K562 (cell line): ENCODE results near the gene POLR3GL. TPM values are rescaled to one million over a fixed set of nuclear protein-coding genes. Genes with fewer than 3 reads are reported as not detected.

ENCODE experiments used
- BCLAF1 ChIP-seq, 2 experiments: fragments of 450-650 bp in 1 of 2; IDR thresholded peaks; 2 replicates each; pipeline ENCODE4 v1.6.1; 2011 to 2017; ENCODE audit warnings: low read depth in 2 of 2, antibody characterized with exemption in 1 of 2, borderline replicate concordance in 1 of 2, low read length in 1 of 2, mild to moderate bottlenecking in 1 of 2, mixed read lengths in 1 of 2; ENCODE audit not compliant: control insufficient read depth in 1 of 2
- MCM5 ChIP-seq: fragments of 450-650 bp; IDR thresholded peaks from 2 replicates; pipeline ENCODE4 v1.6.1; 2016; ENCODE audit warnings: low read depth
- PBX2 ChIP-seq, 2 experiments: IDR thresholded peaks in 1 of 2; conservative IDR thresholded peaks in 1 of 2; 2 replicates each; pipeline ENCODE4 v1.6.1; 2016; ENCODE audit warnings: low read depth in 2 of 2, mild to moderate bottlenecking in 1 of 2, missing compliant biosample characterization in 1 of 2, missing genetic modification characterization in 1 of 2, moderate library complexity in 1 of 2
- PHF20 ChIP-seq: fragments of 450-650 bp; IDR thresholded peaks from 2 replicates; pipeline ENCODE4 v1.6.1; 2018; ENCODE audit not compliant: partially characterized antibody
- SMARCA4 ChIP-seq: fragments of 450-650 bp; IDR thresholded peaks from 2 replicates; pipeline ENCODE4 v1.6.1; 2016
- SRSF9 ChIP-seq: fragments of 200-400 bp; formaldehyde crosslinking; IDR thresholded peaks from 2 replicates; pipeline ENCODE4 v1.6.1; 2017; ENCODE audit warnings: low read depth, low read length, borderline replicate concordance
- TRIM25 ChIP-seq: fragments of 450-650 bp; IDR thresholded peaks from 2 replicates; pipeline ENCODE4 v1.7.0; 2016; ENCODE audit warnings: borderline replicate concordance
- ZNF121 ChIP-seq: sonication (generic); formaldehyde crosslinking; conservative IDR thresholded peaks from 2 replicates; pipeline ENCODE4 v1.8.0; 2022; ENCODE audit warnings: missing genetic modification reagents
- ZNF324 ChIP-seq: fragments of 250-450 bp; sonication (Bioruptor Pico); IDR thresholded peaks from 2 replicates; pipeline ENCODE4 v1.4.0; 2020; ENCODE audit warnings: mild to moderate bottlenecking
- ZNF668 ChIP-seq: fragments of 250-450 bp; sonication (Bioruptor Pico); IDR thresholded peaks from 2 replicates; pipeline ENCODE4 v1.8.0; 2022; ENCODE audit warnings: mild to moderate bottlenecking, inconsistent platforms
- ZNF695 ChIP-seq: fragments of 450-650 bp; formaldehyde crosslinking; IDR thresholded peaks from 2 replicates; pipeline ENCODE4 v1.4.0; 2020; ENCODE audit warnings: mild to moderate bottlenecking, moderate library complexity
- ZNF707 ChIP-seq: fragments of 250-450 bp; sonication (Bioruptor Pico); conservative IDR thresholded peaks from 2 replicates; pipeline ENCODE4 v1.8.0; 2022; ENCODE audit warnings: inconsistent platforms, mild to moderate bottlenecking, moderate library complexity
- polyA plus RNA-seq, 8 experiments: library from polyadenylated mRNA; depleted of rRNA in 4 of 8; stranded (reverse) in 5 of 8; unstranded in 3 of 8; fragments of >200 nt; fragmentation: Nextera tagmentation in 2 of 8; fragmentation: Illumina TruSeq in 1 of 8; extraction: Ambion mirVana in 2 of 8; extraction: Trizol in 1 of 8; gene quantifications; 2 replicates each; pipeline versions ENCODE4 v1.2.1 to v1.2.3, GENCODE V29; 2011 to 2014; ENCODE audit warnings: inconsistent platforms in 1 of 8, missing spikeins in 1 of 8
- total RNA-seq, 7 experiments: library from RNA; depleted of rRNA in 6 of 7; stranded (reverse); fragments of >200 nt in 6 of 7; fragmentation: Illumina TruSeq in 2 of 7; extraction: Trizol in 2 of 7; gene quantifications; 2 replicates each; pipeline versions ENCODE4 v1.2.1 to v1.2.3, GENCODE V29; 2011 to 2021; ENCODE audit warnings: low replicate concordance in 1 of 7
- TF ChIP-seq, protein P1 (sequence below), 2 experiments: fragments of 450-650 bp; IDR thresholded peaks; 2 replicates each; pipeline ENCODE4 v1.6.1; 2018; ENCODE audit warnings: mild to moderate bottlenecking in 2 of 2, low read depth in 1 of 2; ENCODE audit not compliant: partially characterized antibody in 2 of 2
- TF ChIP-seq, protein P2 (sequence below): sonication (generic); formaldehyde crosslinking; IDR thresholded peaks from 2 replicates; pipeline ENCODE4 v1.8.0; 2022; ENCODE audit warnings: mild to moderate bottlenecking, missing genetic modification reagents

Gene POLR3GL
- total and polyA plus RNA-seq, 9 of the 15 experiments (the other 6 are each of a cell fraction or from before 2014, with no cell fraction given): 14.6 to 48.4 (median 38.2) TPM

DNA sequence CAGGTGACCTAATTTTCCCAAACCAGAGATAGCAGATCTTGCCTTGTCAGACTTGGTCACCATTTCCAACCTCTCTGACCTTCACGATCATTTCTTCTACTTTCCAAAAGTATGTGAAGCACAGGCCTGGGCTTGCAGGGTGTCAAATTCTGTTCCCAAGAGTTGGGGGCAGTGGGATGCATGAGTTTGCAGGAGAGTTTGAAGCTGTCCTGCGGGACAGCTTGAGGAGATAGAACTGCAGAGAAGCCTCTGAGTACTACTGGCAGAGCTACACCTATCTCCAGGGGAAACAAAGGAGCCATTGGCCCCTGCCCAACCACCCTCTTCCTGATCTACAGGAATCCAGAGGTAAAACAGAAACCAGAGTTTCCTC, 20.6 kb downstream of the POLR3GL start (continued):
- TF ChIP-seq BCLAF1 (IDR thresholded peaks at IDR 0.05; ENCODE audit: borderline replicate concordance in 1 of 2, control insufficient read depth in 1 of 2, low read depth in 2 of 2, low read length in 1 of 2) (no peak), MCM5 (no peak), ZNF668 (CRISPR knock-in tag) (no peak), ZNF707 (no peak), ZNF121 (no peak), ZNF695 (CRISPR knock-in tag) (no peak), PBX2 (CRISPR knock-in tag; IDR thresholded peaks at IDR 0.05; ENCODE audit: low read depth) (no peak), PBX2 (tag; conservative IDR thresholded peaks at IDR 0.05; ENCODE audit: low read depth) (no peak), TRIM25 (no peak), SMARCA4 (peak; percentile 40; the same call in 1 of the 2 replicates), ZNF324 (no peak), PHF20 (no peak), SRSF9 (no peak)
- TF ChIP-seq, protein P1, sequence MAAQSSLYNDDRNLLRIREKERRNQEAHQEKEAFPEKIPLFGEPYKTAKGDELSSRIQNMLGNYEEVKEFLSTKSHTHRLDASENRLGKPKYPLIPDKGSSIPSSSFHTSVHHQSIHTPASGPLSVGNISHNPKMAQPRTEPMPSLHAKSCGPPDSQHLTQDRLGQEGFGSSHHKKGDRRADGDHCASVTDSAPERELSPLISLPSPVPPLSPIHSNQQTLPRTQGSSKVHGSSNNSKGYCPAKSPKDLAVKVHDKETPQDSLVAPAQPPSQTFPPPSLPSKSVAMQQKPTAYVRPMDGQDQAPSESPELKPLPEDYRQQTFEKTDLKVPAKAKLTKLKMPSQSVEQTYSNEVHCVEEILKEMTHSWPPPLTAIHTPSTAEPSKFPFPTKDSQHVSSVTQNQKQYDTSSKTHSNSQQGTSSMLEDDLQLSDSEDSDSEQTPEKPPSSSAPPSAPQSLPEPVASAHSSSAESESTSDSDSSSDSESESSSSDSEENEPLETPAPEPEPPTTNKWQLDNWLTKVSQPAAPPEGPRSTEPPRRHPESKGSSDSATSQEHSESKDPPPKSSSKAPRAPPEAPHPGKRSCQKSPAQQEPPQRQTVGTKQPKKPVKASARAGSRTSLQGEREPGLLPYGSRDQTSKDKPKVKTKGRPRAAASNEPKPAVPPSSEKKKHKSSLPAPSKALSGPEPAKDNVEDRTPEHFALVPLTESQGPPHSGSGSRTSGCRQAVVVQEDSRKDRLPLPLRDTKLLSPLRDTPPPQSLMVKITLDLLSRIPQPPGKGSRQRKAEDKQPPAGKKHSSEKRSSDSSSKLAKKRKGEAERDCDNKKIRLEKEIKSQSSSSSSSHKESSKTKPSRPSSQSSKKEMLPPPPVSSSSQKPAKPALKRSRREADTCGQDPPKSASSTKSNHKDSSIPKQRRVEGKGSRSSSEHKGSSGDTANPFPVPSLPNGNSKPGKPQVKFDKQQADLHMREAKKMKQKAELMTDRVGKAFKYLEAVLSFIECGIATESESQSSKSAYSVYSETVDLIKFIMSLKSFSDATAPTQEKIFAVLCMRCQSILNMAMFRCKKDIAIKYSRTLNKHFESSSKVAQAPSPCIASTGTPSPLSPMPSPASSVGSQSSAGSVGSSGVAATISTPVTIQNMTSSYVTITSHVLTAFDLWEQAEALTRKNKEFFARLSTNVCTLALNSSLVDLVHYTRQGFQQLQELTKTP (IDR thresholded peaks at IDR 0.05; ENCODE audit: low read depth in 1 of 2, partially characterized antibody in 2 of 2): peak in 1 of 2 experiments; percentile 63
- TF ChIP-seq, protein P2, sequence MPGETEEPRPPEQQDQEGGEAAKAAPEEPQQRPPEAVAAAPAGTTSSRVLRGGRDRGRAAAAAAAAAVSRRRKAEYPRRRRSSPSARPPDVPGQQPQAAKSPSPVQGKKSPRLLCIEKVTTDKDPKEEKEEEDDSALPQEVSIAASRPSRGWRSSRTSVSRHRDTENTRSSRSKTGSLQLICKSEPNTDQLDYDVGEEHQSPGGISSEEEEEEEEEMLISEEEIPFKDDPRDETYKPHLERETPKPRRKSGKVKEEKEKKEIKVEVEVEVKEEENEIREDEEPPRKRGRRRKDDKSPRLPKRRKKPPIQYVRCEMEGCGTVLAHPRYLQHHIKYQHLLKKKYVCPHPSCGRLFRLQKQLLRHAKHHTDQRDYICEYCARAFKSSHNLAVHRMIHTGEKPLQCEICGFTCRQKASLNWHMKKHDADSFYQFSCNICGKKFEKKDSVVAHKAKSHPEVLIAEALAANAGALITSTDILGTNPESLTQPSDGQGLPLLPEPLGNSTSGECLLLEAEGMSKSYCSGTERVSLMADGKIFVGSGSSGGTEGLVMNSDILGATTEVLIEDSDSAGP (CRISPR knock-in tag): no peak
